ENCODE data around the gene DSTYK. TPM values are rescaled to one million over a fixed set of nuclear protein-coding genes. Genes with fewer than 3 reads are reported as not detected.

Gene DSTYK
- total and polyA plus RNA-seq, 2 donors (not counting 3 experiments of a cell fraction or from before 2014, with no cell fraction given): 3.6 to 8.7 TPM

DNA sequence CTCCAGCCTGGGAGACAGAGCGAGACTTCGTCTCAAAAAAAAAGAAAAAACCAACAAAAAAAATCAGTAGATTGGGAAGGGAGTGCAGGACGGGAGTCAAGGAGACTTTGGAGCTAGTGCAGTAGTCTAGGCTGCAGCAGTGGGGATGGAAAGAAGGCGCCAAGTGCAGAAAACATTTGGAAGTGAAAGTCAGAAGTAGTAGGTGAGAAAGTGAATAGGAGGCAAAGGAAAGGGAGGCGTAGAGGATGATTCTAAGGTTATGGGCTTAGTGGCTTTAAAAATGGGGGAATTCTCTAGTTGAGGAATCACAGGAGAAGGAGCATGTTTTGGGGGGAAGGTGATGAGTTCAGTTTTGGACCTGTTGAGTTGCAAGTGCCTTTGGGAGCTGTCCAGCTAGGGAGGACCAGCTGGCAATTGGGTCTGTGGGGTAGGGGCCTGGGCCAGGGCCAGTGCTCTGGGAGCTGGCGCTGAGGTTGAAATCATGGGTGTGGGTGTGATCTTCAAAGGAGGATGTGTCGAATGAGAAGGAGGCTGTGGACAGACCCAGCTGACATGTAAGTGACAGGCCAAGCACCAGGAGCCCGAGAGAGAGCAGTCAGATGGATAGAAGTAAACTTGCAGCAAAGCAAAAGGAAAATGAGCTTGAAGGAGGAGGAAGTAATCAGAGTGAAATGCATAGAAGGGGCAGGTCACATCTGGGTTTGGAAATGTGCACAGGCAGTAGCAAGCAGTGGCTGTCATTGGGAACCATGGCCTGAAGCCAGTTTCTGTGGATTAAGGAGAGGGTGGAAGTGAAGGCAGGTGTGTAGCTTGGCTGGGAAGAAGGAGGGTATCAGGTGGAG is 32.1 kb upstream of the DSTYK start:
- no peaks in the 10 kb centered on the region for H3K36me3 ChIP-seq (ENCODE audit: control insufficient read depth in 2 of 2, extremely low read depth in 1 of 2, insufficient read depth in 2 of 2, low read length in 2 of 2)
- H3K4me1 ChIP-seq (ENCODE audit: control insufficient read depth, extremely low read depth, insufficient read depth, low read length): no peaks in the 10 kb centered on the region
- POLR2A ChIA-PET: no interaction called here
- H3K9me1 ChIP-seq (replicated peaks; ENCODE audit: control insufficient read depth, extremely low read depth, insufficient read depth, low read length): no peaks in the 10 kb centered on the region
- no peak overlapping the region for H3K27ac ChIP-seq (ENCODE audit: insufficient read depth, low read depth, low read length)
- no peak overlapping the region for H3K9ac ChIP-seq (replicated peaks; ENCODE audit: extremely low read depth, insufficient read depth, low read length)
- peaks cover 0 to 2% of the 10 kb centered on the region in 2 experiments for H3K27me3 ChIP-seq (ENCODE audit: control insufficient read depth in 2 of 2, insufficient read depth in 2 of 2, low read length in 2 of 2)
- H3K9me3 ChIP-seq (replicated peaks; ENCODE audit: control insufficient read depth, insufficient read depth, low read length): no peaks in the 10 kb centered on the region
- no peak overlapping the region for H3K4me2 ChIP-seq (ENCODE audit: insufficient read depth, low read length)
- BruUV-seq (replicated peaks): no TSS peak
- no peak for FAIRE-seq
- CTCF ChIA-PET: interaction anchor here (1.5 kb wide), 1 partner anchor 254 kb away, joined by 3 read pairs; no protein-coding TSS in a partner anchor
- no peaks in the 10 kb centered on the region for H3K79me2 ChIP-seq (ENCODE audit: control insufficient read depth, insufficient read depth, low read length)
- dilution Hi-C loops (cut with MboI; ENCODE audit: extremely low pct_ligation_motif_present, low sequenced_read_pairs): no loop called here
- TF ChIP-seq, protein P1, sequence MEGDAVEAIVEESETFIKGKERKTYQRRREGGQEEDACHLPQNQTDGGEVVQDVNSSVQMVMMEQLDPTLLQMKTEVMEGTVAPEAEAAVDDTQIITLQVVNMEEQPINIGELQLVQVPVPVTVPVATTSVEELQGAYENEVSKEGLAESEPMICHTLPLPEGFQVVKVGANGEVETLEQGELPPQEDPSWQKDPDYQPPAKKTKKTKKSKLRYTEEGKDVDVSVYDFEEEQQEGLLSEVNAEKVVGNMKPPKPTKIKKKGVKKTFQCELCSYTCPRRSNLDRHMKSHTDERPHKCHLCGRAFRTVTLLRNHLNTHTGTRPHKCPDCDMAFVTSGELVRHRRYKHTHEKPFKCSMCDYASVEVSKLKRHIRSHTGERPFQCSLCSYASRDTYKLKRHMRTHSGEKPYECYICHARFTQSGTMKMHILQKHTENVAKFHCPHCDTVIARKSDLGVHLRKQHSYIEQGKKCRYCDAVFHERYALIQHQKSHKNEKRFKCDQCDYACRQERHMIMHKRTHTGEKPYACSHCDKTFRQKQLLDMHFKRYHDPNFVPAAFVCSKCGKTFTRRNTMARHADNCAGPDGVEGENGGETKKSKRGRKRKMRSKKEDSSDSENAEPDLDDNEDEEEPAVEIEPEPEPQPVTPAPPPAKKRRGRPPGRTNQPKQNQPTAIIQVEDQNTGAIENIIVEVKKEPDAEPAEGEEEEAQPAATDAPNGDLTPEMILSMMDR (IDR thresholded peaks at IDR 0.05; ENCODE audit: extremely low read depth in 1 of 2, insufficient read depth in 1 of 2, low read depth in 1 of 2, low read length in 2 of 2): no peak
- TF ChIP-seq JUN (IDR thresholded peaks at IDR 0.05; ENCODE audit: borderline replicate concordance, insufficient read depth, insufficient read length, low read depth): no peak
- TF ChIP-seq GATA2 (IDR thresholded peaks at IDR 0.05; ENCODE audit: insufficient read depth, insufficient read length, low read depth, low read length): no peak
- TF ChIP-seq, protein P2, sequence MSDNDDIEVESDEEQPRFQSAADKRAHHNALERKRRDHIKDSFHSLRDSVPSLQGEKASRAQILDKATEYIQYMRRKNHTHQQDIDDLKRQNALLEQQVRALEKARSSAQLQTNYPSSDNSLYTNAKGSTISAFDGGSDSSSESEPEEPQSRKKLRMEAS (IDR thresholded peaks at IDR 0.05; ENCODE audit: insufficient read depth, insufficient read length): no peak
- no peak for TF ChIP-seq FOS (IDR thresholded peaks at IDR 0.05; ENCODE audit: borderline replicate concordance, insufficient read depth, low read length)
- no peak for TF ChIP-seq POLR2AphosphoS5 (IDR thresholded peaks at IDR 0.05; ENCODE audit: insufficient read depth, low read depth, low read length)
- TF ChIP-seq MYC (IDR thresholded peaks at IDR 0.05; ENCODE audit: low read depth, low read length): no peak
- no peak for TF ChIP-seq EZH2 (IDR thresholded peaks at IDR 0.05; ENCODE audit: borderline replicate concordance, low read depth, low read length, severe bottlenecking)
- TF ChIP-seq POLR2A (IDR thresholded peaks at IDR 0.05; ENCODE audit: low read depth, low read length): no peak
- no peak for DNase-seq (ENCODE audit: low read depth, low spot score)
- intact Hi-C loops (cut with micrococcal nuclease): no loop called here
- no peaks in the 10 kb centered on the region for H4K20me1 ChIP-seq (replicated peaks; ENCODE audit: control insufficient read depth, extremely low read depth, insufficient read depth, low read length)
- no peak overlapping the region for H3K4me3 ChIP-seq (replicated peaks in 1 of 3; ENCODE audit: insufficient read depth in 1 of 3, low read depth in 1 of 3, low read length in 3 of 3)
- H2AFZ ChIP-seq (ENCODE audit: low read depth, low read length): no peak overlapping the region
